Duodenal mucosa (tissue), 2 donors: ENCODE measurements around the gene IFIT2.

Experiments
- H3K27ac ChIP-seq: one replicate; pipeline ENCODE4 v1.7.0; 2013; ENCODE audit warnings: low read depth, low read length
- H3K27me3 ChIP-seq, 2 donors: one replicate each; pipeline ENCODE4 v1.7.0; 2013; ENCODE audit warnings: low read length in 2 of 2, control low read depth in 1 of 2; ENCODE audit not compliant: insufficient read depth in 2 of 2, control insufficient read depth in 1 of 2
- H3K36me3 ChIP-seq, 2 donors: one replicate each; pipeline ENCODE4 v1.7.0; 2013; ENCODE audit warnings: low read length in 2 of 2, control low read depth in 1 of 2; ENCODE audit not compliant: insufficient read depth in 2 of 2, control insufficient read depth in 1 of 2
- H3K4me1 ChIP-seq, 2 donors: one replicate each; pipeline ENCODE4 v1.7.0; 2013; ENCODE audit warnings: low read length in 2 of 2, control low read depth in 1 of 2; ENCODE audit not compliant: insufficient read depth in 2 of 2, control insufficient read depth in 1 of 2
- H3K4me3 ChIP-seq, 2 donors: one replicate each; pipeline ENCODE4 v1.7.0; 2013; ENCODE audit warnings: low read length in 2 of 2, low read depth in 1 of 2
- H3K9ac ChIP-seq, 2 donors: one replicate each; pipeline ENCODE4 v1.7.0; 2013; ENCODE audit warnings: low read length in 2 of 2, low read depth in 1 of 2
- H3K9me3 ChIP-seq, 2 donors: one replicate each; pipeline ENCODE4 v1.7.0; 2013; ENCODE audit warnings: low read length in 2 of 2, control low read depth in 1 of 2; ENCODE audit not compliant: control insufficient read depth in 1 of 2

The IFIT2 gene

GRCh38 chr10:89337484-89337883 is 35.6 kb downstream of the IFIT2 start:
- H3K9me3 ChIP-seq, result no peaks in the 10 kb centered on the region
- no peak overlapping the region for H3K4me3 ChIP-seq
- no peaks in the 10 kb centered on the region for H3K27me3 ChIP-seq
- peaks cover 40 to 44% of the 10 kb centered on the region in 2 donors for H3K4me1 ChIP-seq
- no peak overlapping the region for H3K27ac ChIP-seq
- peaks cover 9 to 15% of the 10 kb centered on the region in 2 donors for H3K36me3 ChIP-seq
- H3K9ac ChIP-seq, result no peak overlapping the region

- no peak overlapping the region for H3K4me3 ChIP-seq
- no peaks in the 10 kb centered on the region for H3K27me3 ChIP-seq
- peaks cover 9 to 15% of the 10 kb centered on the region in 2 donors for H3K36me3 ChIP-seq
- H3K9ac ChIP-seq, result no peak overlapping the region
- no peaks in the 10 kb centered on the region for H3K9me3 ChIP-seq
- peaks cover 28 to 34% of the 10 kb centered on the region in 2 donors for H3K4me1 ChIP-seq
- H3K27ac ChIP-seq, result no peak overlapping the region
Observed at GRCh38 chr10:89338713-89339112, 36.9 kb downstream of the IFIT2 start.

DNA sequence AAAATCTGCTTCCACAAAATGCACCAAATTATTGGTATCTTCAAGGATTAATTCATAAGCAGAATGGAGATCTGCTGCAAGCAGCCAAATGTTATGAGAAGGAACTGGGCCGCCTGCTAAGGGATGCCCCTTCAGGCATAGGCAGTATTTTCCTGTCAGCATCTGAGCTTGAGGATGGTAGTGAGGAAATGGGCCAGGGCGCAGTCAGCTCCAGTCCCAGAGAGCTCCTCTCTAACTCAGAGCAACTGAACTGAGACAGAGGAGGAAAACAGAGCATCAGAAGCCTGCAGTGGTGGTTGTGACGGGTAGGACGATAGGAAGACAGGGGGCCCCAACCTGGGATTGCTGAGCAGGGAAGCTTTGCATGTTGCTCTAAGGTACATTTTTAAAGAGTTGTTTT is 38.0 kb downstream of the IFIT2 start:
- no peaks in the 10 kb centered on the region for H3K9me3 ChIP-seq
- no peak overlapping the region for H3K9ac ChIP-seq
- no peak overlapping the region for H3K27ac ChIP-seq
- peaks cover 21 to 30% of the 10 kb centered on the region in 2 donors for H3K4me1 ChIP-seq
- no peak overlapping the region for H3K4me3 ChIP-seq
- H3K36me3 ChIP-seq, result peaks cover 9 to 15% of the 10 kb centered on the region in 2 donors
- H3K27me3 ChIP-seq, result no peaks in the 10 kb centered on the region

DNA sequence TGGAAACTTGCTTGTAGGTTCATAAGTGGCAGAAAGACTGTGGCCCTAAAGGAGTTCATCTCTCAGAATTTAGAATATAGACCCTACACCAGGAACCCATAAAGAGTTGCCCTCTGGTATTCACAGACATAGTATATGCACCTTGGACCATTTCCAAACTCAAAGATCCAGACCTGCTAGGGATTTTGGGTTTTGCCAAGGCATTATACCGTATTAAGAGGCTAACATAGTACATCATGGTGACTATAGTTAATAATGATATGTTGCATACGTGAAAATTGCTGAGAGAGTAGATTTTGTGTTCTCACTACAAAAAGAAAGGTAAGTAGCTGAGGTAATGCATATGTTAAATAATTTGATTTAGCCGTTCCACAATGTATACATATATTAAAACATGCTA is 39.8 kb downstream of the IFIT2 start:
- Histone ChIP-seq H3K4me1 (peaks cover 22 to 35% of the 10 kb centered on the region in 2 donors), H3K36me3 (peaks cover 9 to 15% of the 10 kb centered on the region in 2 donors), H3K27ac (no peak overlapping the region), H3K27me3 (no peaks in the 10 kb centered on the region), H3K9ac (no peak overlapping the region), H3K9me3 (no peaks in the 10 kb centered on the region), H3K4me3 (no peak overlapping the region)

DNA sequence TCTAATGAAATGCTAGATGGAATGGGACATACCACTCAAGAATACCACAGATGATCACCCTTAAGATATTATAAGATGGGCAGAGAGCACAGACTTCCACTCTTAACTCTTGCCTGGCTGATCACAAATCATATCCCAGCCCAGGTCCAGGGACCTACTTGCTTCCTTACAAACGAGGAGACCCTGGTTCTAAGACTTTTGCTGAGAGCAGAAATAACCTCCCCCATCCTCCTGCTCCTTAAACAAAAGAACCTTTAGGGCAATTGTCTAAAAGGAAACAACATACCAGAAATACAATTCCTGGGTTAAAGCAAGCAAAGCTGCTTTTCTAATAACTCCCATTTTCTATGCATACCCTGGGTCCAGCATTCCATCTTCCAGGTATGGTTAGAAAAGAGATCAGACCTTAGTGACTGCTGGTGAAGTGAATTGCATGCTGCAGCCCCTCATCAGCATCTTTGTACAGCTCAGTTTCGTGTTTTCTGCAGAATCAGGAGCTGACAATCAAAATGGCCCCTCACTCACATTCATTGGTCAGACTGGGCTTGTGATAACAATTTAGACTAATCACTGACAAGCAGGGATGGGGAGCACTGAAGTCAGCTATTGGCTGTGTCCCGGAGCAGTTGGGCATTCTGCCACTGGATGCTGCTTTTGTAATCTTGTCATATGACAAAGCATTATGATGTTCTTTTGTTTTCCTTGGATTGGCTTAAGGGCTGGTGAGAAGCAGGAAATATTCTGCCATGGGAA is 40.5 kb downstream of the IFIT2 start:
- H3K27ac ChIP-seq, result no peak overlapping the region
- H3K4me1 ChIP-seq, result peaks cover 28 to 42% of the 10 kb centered on the region in 2 donors
- H3K27me3 ChIP-seq, result no peaks in the 10 kb centered on the region
- H3K36me3 ChIP-seq, result peaks cover 9 to 15% of the 10 kb centered on the region in 2 donors
- H3K9me3 ChIP-seq, result no peaks in the 10 kb centered on the region
- H3K9ac ChIP-seq, result no peak overlapping the region
- no peak overlapping the region for H3K4me3 ChIP-seq

DNA sequence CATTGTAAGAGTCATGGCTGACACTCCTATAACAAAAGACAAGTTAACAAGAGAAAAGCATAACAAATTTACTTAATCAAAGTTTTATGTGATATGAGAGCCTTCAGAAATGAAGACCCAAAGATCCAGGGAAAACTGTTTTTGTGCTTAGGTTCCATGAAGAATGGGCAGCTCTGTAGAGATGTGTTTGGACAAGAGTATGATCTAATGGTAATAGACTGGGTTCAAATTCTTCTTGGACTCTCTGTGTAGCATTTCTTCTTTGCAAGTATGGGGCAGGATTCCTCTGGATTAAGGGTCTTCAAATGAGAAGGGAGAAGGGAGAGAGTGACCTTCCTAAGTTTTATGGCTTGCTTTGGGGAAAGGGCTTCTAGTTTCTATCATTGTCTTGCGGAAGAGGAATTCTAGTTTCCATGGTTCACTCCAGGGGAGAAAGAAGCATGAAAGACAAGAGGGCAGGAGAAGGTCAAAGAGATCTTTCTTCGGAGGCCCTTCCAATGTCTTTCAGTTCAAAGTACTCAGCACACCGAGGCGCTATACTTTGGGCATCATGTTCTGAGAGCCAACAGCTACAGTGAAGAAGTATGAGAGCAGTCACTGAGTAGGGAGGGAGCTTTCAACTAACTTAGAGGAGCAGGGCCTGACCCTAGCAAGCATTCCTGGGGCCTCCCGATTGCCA is 41.4 kb downstream of the IFIT2 start:
- H3K9me3 ChIP-seq, result no peaks in the 10 kb centered on the region
- H3K4me3 ChIP-seq, result no peak overlapping the region
- H3K36me3 ChIP-seq, result peaks cover 7 to 15% of the 10 kb centered on the region in 2 donors
- H3K9ac ChIP-seq, result no peak overlapping the region
- H3K27ac ChIP-seq, result no peak overlapping the region
- H3K4me1 ChIP-seq, result peaks cover 28 to 39% of the 10 kb centered on the region in 2 donors
- H3K27me3 ChIP-seq, result no peaks in the 10 kb centered on the region

GRCh38 chr10:89344156-89344555 is 42.3 kb downstream of the IFIT2 start:
- Histone ChIP-seq H3K9ac (no peak overlapping the region), H3K9me3 (no peaks in the 10 kb centered on the region), H3K36me3 (peaks cover 0 to 7% of the 10 kb centered on the region in 2 donors), H3K4me1 (peaks cover 28 to 41% of the 10 kb centered on the region in 2 donors), H3K4me3 (no peak overlapping the region), H3K27ac (no peak overlapping the region), H3K27me3 (no peaks in the 10 kb centered on the region)

DNA sequence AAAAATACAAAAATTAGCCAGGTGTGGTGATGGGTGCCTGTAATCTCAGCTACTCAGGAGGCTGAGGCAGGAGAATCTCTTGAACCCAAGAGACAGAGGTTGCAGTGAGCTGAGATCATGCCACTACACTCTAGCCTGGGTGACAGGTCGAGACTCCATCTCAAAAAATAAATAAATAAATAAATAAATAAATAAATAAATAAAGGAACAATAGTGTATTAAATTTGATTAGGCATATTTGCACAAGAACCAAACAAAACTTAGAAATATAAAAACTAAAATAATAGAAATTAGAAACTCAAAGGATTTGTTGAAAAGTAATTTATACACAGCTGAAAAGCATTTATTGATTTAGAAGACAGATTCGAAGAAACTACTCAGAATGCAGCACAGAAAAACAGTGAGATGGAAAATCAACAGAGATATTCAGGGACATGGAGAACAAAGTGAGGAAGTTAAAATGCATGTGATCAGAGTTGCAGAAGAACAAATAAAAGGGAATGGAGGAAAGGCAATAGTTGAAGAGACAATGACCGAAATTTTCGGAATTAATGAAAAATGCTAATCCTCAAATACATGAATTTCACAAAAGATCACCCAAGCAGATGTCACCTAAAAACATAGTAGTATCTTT is 43.6 kb downstream of the IFIT2 start:
- Histone ChIP-seq H3K4me1 (peaks cover 32 to 38% of the 10 kb centered on the region in 2 donors), H3K27ac (no peak overlapping the region), H3K9me3 (no peaks in the 10 kb centered on the region), H3K9ac (no peak overlapping the region), H3K4me3 (no peak overlapping the region), H3K36me3 (no peaks in the 10 kb centered on the region), H3K27me3 (no peaks in the 10 kb centered on the region)

- Histone ChIP-seq H3K27me3 (no peaks in the 10 kb centered on the region), H3K9me3 (no peaks in the 10 kb centered on the region), H3K27ac (no peak overlapping the region), H3K4me1 (peaks cover 31 to 36% of the 10 kb centered on the region in 2 donors), H3K9ac (no peak overlapping the region), H3K36me3 (no peaks in the 10 kb centered on the region), H3K4me3 (no peak overlapping the region)
Observed at GRCh38 chr10:89346405-89347254, 44.8 kb downstream of the IFIT2 start.
